Erythroblast (primary cell): ENCODE measurements around the gene PPME1.

Experiments used
- DNase-seq, 2 experiments: peaks; one replicate each; lab custom pipeline; 2025; lab: John Stamatoyannopoulos, UW
- GATA1 ChIP-seq: IDR thresholded peaks from 2 replicates; pipeline ENCODE4 v1.6.1; 2011; ENCODE audit warnings: low read depth, mild to moderate bottlenecking, control low read depth, low read length, moderate library complexity
- POLR2A ChIP-seq: IDR thresholded peaks from 2 replicates; pipeline ENCODE4 v1.6.1; 2011; ENCODE audit warnings: mild to moderate bottlenecking, low read length

Gene PPME1

GRCh38 chr11:74182635-74183034 is 11.5 kb downstream of the PPME1 start:
- DNase-seq = no peak
- no peak for TF ChIP-seq GATA1
- no peak for TF ChIP-seq POLR2A

DNA sequence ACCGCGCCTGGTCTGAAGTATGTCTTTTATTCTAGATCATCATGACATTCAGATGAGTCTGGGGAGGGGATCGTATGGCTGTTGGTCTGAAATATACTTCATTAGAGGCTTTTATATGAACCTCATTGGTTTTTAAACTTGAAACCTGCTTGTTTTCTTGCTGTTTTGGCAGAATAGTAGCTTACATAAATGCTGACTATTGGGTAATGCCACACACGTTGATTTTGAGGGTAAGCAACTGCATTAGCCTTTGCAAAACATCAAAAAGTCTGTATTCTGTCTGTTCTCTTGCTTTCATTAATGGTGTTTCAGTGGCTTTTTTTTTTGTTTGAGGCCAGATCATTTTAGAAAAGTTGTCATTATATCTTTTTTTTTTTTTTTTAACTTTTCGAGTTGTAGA is 14.2 kb downstream of the PPME1 start:
- TF ChIP-seq GATA1 (no peak), POLR2A (no peak)
- DNase-seq = no peak

DNA sequence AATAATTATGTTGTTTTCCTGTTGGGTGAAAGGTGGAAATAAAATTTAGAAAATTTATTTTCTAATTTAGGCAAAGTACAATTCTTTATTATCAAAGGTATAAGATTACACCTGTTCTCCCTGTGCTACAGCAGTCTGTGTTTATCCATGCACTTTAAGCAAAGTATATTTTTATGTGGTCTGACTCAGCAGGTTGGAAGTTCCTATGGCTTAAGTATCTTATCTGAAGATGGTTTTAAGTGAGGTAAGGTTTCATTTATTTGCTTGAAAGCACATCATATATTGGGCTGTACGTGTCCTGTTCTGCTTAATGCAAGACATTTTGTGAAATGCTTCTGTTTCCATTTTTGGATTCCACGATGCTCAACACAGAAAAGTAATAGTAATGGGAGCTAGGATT is 14.6 kb downstream of the PPME1 start:
- no peak for TF ChIP-seq POLR2A
- TF ChIP-seq GATA1 = no peak

DNA sequence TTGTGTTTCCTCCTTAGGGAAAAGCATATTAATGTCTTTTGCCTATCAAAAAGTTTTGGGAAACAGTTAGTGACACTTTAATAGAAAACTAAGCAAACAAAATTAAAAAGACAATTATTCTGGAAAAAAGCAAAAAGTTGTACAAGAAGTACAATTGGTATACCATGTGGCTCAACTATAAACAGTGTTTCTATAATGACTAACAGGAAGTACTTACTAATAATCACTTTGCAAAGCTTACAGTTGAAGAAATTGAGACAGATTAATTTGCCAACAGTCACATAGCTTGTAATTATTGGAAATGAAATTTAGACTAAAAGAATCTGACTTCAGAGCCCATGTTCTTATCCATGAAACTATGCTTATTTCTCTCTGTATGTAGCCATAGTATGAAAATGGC is 24.7 kb downstream of the PPME1 start:
- no peak for TF ChIP-seq POLR2A
- no peak for TF ChIP-seq GATA1
- no peak for DNase-seq

More for the DNA sequence above, 14.6 kb downstream of the PPME1 start:
- DNase-seq = peak; percentile 16 to 53

- peak; percentile 10 to 38 for DNase-seq
- no peak for TF ChIP-seq POLR2A
- no peak for TF ChIP-seq GATA1
Measured at GRCh38 chr11:74196781-74197486, 25.8 kb downstream of the PPME1 start.

DNA sequence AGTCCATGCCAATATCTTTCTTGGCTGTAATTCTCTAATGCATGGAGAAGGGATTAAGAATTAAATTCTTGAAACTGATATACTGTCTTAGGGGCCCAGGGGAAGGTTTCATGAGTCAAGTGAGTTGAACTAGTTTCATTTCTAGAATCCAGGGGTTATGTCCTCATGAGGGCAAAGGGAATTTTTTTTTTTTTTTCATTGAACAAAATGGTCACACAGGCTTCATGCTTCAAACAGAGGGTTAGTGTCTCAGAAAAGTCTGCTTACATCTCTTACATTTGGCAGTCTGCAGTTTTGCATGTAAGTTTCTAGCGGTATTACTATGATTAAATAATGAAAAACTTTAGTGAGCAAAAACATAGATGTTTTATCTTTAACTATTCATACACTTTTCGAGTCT is 32.9 kb downstream of the PPME1 start:
- no peak for TF ChIP-seq GATA1
- TF ChIP-seq POLR2A = no peak
- peak; percentile 53 to 69 for DNase-seq

GRCh38 chr11:74204701-74205100 is 33.6 kb downstream of the PPME1 start:
- TF ChIP-seq GATA1 (no peak), POLR2A (no peak)
- peak; percentile 80 for DNase-seq

DNA sequence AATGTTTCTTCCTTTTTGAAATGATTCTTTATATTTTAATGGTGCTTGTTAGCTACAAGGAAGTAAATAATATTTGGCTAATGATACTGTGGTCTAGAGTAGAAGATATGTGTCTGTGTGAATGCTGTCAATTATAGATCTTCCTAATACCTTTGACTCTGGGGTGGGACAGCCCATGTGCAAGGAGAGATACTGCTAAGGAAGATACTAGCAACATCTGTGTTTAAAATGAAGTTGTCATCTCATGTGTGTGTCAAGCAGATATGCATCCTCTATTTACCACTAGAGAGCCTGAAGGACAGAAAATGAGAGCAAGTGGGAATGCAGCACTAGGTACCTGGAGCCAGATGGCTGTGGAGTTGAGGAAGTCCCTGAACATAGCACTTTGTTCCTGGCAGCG is 34.1 kb downstream of the PPME1 start:
- peak; percentile 64 for TF ChIP-seq GATA1
- peak; percentile 56 for TF ChIP-seq POLR2A
- DNase-seq = peak; percentile 90 to 96

- DNase-seq = no peak
Measured at GRCh38 chr11:74206746-74207145, 35.7 kb downstream of the PPME1 start.

DNA sequence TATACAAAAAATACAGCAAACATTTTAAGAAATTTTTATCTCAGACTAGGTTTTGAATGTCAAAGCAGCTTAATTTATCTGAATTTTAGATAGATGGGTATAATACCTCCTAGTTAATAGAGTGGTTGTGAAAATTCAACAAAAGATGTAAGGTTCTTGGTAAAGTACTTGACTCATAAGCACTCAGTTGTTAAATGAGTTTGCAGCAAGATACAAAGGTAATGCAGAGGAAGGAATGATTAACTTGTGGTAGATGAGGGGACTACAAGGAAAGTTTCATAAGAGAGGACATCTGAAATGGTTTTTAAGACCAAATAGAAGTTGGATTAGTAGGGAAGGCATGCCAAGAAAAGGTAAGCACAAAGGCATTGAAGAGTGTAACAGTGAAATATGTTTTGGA is 37.4 kb downstream of the PPME1 start:
- no peak for TF ChIP-seq GATA1
- TF ChIP-seq POLR2A = no peak
- no peak for DNase-seq

More at GRCh38 chr11:74206746-74207145, 35.7 kb downstream of the PPME1 start:
- TF ChIP-seq GATA1 (no peak), POLR2A (no peak)

- TF ChIP-seq POLR2A (no peak), GATA1 (no peak)
- DNase-seq = no peak
Measured at GRCh38 chr11:74212533-74212932, 41.4 kb downstream of the PPME1 start.

DNA sequence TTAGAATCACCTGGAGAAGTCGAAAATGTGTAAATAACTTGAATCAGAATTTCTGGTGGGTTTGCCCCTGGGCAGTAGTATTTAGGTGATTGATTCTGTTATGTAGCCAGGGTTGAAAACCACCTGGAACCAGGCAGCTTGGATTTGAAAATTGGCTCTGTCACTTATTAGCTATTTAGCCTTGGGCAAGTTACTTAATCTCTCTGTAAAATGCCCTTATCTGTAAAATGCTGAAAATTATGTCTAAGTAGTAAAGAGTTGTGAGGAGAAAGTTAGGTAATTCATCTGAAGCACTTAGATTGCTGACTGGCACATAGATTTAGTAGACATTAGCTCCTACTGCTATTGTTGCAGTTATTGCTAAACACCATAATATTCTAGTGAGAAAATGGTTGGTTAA is 49.3 kb downstream of the PPME1 start:
- peak in 1 of 2 experiments; percentile 10 for DNase-seq
- TF ChIP-seq GATA1 = no peak
- no peak for TF ChIP-seq POLR2A

DNA sequence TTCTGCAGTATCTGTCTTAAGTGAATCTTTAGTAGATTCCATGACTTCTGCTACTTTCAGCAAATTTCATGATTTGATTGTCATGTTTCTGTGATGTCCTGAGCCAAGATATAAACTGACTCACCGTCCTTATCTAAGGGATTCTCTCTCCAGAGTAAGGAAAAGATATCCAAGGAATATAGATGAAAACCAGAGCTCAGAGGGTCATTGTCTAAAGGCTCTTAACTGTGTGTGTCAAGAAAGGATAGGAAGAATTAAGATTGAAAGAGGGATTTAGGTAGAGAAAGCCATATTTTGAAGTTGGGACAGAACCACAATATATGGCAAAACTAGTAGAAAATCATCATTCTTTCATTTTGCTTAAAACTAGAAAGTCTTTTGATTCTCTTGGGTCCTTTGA is 50.7 kb downstream of the PPME1 start:
- DNase-seq = no peak
- TF ChIP-seq GATA1 = no peak
- TF ChIP-seq POLR2A = no peak

GRCh38 chr11:74225565-74225964 is 54.5 kb downstream of the PPME1 start:
- no peak for TF ChIP-seq GATA1
- DNase-seq = no peak

GRCh38 chr11:74226907-74227306 is 55.8 kb downstream of the PPME1 start:
- DNase-seq = peak; percentile 30 to 50
- TF ChIP-seq POLR2A (no peak), GATA1 (no peak)
